Activated naive CD4-positive, alpha-beta T cell treated with anti-CD3 and anti-CD28 coated beads for 36 hours (primary cell): Measurements from ENCODE around the gene PDE11A. TPM values are rescaled to one million over a fixed set of nuclear protein-coding genes. Genes with fewer than 3 reads are reported as not detected.

Experiments used
- CTCF ChIA-PET: fragments of 350-600 bp; sonication (Branson Sonifier 250); formaldehyde crosslinking; loops from one replicate; lab custom pipeline; 2021; ENCODE audit warnings: antibody characterized with exemption; lab: Charles Lee
- DNase-seq: peaks from one replicate; pipeline ENCODE4 v3.0.0-alpha.2; 2020
- H3K27ac Mint-ChIP-seq: one replicate; pipeline ENCODE4 v1.8.0; 2021; ENCODE audit warnings: mild to moderate bottlenecking, mixed read lengths
- H3K27me3 Mint-ChIP-seq: one replicate; pipeline ENCODE4 v1.8.0; 2021; ENCODE audit warnings: low read depth, mixed read lengths
- H3K36me3 Mint-ChIP-seq: one replicate; pipeline ENCODE4 v1.8.0; 2021; ENCODE audit warnings: low read depth, mixed read lengths
- H3K4me1 Mint-ChIP-seq: one replicate; pipeline ENCODE4 v1.8.0; 2021; ENCODE audit warnings: low read depth, mixed read lengths
- H3K4me3 Mint-ChIP-seq: one replicate; pipeline ENCODE4 v1.8.0; 2021; ENCODE audit warnings: mild to moderate bottlenecking, moderate library complexity, mixed read lengths
- H3K9me3 Mint-ChIP-seq: one replicate; pipeline ENCODE4 v1.8.0; 2021; ENCODE audit warnings: mixed read lengths
- intact Hi-C: fragments of 100-400 bp; cut with micrococcal nuclease; formaldehyde crosslinking; loops from one replicate; pipeline ENCODE4 v1.15.1; 2023
- total RNA-seq, 2 experiments: library from RNA; stranded (reverse); gene quantifications; one replicate each; pipeline ENCODE4 v1.2.3, GENCODE V29; 2021

The PDE11A gene
- total RNA-seq, 2 experiments from 2014 or later: not detected

GRCh38 chr2:177595126-177595845 is 477.3 kb downstream of the PDE11A start:
- H3K27ac Mint-ChIP-seq: no peak overlapping the region
- no peak overlapping the region for H3K4me3 Mint-ChIP-seq
- no peaks in the 10 kb centered on the region for H3K27me3 Mint-ChIP-seq
- no peaks in the 10 kb centered on the region for H3K36me3 Mint-ChIP-seq
- no peaks in the 10 kb centered on the region for H3K4me1 Mint-ChIP-seq
- peaks cover 5% of the 10 kb centered on the region for H3K9me3 Mint-ChIP-seq
- intact Hi-C loops: no loop called here
- DNase-seq: no peak
- CTCF ChIA-PET: no interaction called here

- no peaks in the 10 kb centered on the region for H3K9me3 Mint-ChIP-seq
- CTCF ChIA-PET: interaction anchor here (0.6 to 1.5 kb wide), 3 partner anchors 9 to 402 kb away, joined by 3 to 5 read pairs (median 4); no protein-coding TSS in a partner anchor
- no peaks in the 10 kb centered on the region for H3K4me1 Mint-ChIP-seq
- no peak overlapping the region for H3K4me3 Mint-ChIP-seq
- H3K27me3 Mint-ChIP-seq: no peaks in the 10 kb centered on the region
- H3K27ac Mint-ChIP-seq: no peak overlapping the region
- DNase-seq: no peak
- intact Hi-C loops: no loop called here
- no peaks in the 10 kb centered on the region for H3K36me3 Mint-ChIP-seq
Observed at GRCh38 chr2:177593402-177593801, 479.2 kb downstream of the PDE11A start.

DNA sequence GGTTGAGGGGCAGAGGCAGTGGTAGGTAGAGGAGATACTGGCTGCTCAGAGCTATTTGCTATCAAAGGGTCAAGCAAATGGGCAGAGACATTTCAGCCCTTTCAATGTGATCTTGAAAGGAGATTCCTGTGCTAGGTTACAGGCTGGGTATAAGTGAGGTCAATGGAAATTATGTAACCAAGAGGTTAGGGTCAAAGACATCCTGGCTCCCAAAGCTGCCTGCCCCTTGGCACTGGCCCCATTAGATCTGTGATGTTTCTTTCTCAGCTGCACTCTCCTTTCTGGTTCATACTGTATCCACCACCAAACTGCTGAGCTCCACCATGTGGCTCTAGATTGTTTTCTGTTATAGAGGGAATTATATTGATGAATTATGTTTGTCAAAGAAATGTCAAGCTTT is 479.6 kb downstream of the PDE11A start:
- Mint-ChIP-seq H3K36me3 (no peaks in the 10 kb centered on the region), H3K27ac (no peak overlapping the region), H3K27me3 (no peaks in the 10 kb centered on the region), H3K4me1 (no peaks in the 10 kb centered on the region), H3K4me3 (no peak overlapping the region), H3K9me3 (no peaks in the 10 kb centered on the region)
- CTCF ChIA-PET: interaction anchor here (0.6 to 1.5 kb wide), 3 partner anchors 9 to 402 kb away, joined by 3 to 5 read pairs (median 4); no protein-coding TSS in a partner anchor
- intact Hi-C loops: no loop called here
- DNase-seq: no peak

DNA sequence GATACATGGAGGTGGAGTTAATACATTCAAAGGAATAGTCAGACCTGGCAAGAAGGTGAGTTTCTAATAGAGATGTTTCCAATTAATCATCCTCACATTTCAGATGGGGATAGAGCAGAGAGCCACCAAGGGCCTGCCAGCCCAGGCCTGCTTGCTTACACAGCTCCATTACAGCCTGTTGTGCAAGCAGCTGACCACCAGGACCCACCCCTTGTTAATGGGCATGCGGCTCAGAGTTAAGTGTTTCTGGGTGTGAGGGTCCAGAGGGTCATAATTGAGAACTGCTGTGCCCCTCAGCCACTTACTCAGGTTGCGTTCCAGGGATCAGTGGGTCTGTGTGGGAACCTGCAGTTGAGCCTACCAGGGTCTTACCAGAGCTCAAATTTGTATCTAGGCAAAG is 480.2 kb downstream of the PDE11A start:
- Mint-ChIP-seq H3K4me1 (no peaks in the 10 kb centered on the region), H3K36me3 (no peaks in the 10 kb centered on the region), H3K9me3 (no peaks in the 10 kb centered on the region), H3K27ac (no peak overlapping the region), H3K27me3 (no peaks in the 10 kb centered on the region), H3K4me3 (no peak overlapping the region)
- intact Hi-C loops: no loop called here
- CTCF ChIA-PET: interaction anchor here (1.1 kb wide), 1 partner anchor 10 kb away, joined by 3 read pairs; no protein-coding TSS in a partner anchor
- no peak for DNase-seq

GRCh38 chr2:177589186-177589585 is 483.4 kb downstream of the PDE11A start:
- Mint-ChIP-seq H3K4me3 (no peak overlapping the region), H3K27ac (no peak overlapping the region), H3K36me3 (no peaks in the 10 kb centered on the region), H3K9me3 (no peaks in the 10 kb centered on the region), H3K27me3 (no peaks in the 10 kb centered on the region), H3K4me1 (no peaks in the 10 kb centered on the region)
- no peak for DNase-seq
- CTCF ChIA-PET: no interaction called here
- intact Hi-C loops: no loop called here

- Mint-ChIP-seq H3K36me3 (no peaks in the 10 kb centered on the region), H3K27ac (no peak overlapping the region), H3K4me1 (no peaks in the 10 kb centered on the region), H3K9me3 (no peaks in the 10 kb centered on the region), H3K27me3 (no peaks in the 10 kb centered on the region), H3K4me3 (no peak overlapping the region)
- CTCF ChIA-PET: no interaction called here
- intact Hi-C loops: no loop called here
- DNase-seq: no peak
Observed at GRCh38 chr2:177588671-177589070, 483.9 kb downstream of the PDE11A start.

DNA sequence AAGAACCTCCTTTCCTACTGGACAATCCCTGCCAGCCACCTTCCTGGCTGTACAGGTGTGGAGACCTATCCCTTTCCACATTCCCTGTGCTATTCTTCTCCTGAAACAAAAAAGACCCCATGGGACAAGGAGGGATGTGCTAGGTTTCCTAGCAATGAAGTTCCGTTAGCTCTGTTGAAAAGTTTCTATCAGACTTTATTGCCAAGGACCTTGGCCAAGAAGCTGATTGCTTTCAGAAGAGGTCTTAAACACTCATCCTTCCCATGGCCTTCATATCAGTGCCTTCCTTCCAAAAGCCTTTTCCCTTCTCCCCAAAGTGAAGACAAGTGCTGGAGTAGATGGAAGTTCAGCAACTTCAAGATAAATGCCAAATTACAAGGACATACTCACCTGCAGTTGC is 485.2 kb downstream of the PDE11A start:
- no peaks in the 10 kb centered on the region for H3K4me1 Mint-ChIP-seq
- no peaks in the 10 kb centered on the region for H3K36me3 Mint-ChIP-seq
- H3K9me3 Mint-ChIP-seq: no peaks in the 10 kb centered on the region
- no peaks in the 10 kb centered on the region for H3K27me3 Mint-ChIP-seq
- no peak overlapping the region for H3K4me3 Mint-ChIP-seq
- DNase-seq: no peak
- CTCF ChIA-PET: interaction anchor here (1.1 kb wide), 1 partner anchor 17 kb away, joined by 3 read pairs; no protein-coding TSS in a partner anchor
- intact Hi-C loops: no loop called here
- H3K27ac Mint-ChIP-seq: no peak overlapping the region

GRCh38 chr2:177586154-177586553 is 486.4 kb downstream of the PDE11A start:
- H3K4me3 Mint-ChIP-seq: no peak overlapping the region
- no peaks in the 10 kb centered on the region for H3K36me3 Mint-ChIP-seq
- CTCF ChIA-PET: interaction anchor here (0.6 kb wide), 1 partner anchor 8 kb away, joined by 3 read pairs; no protein-coding TSS in a partner anchor
- H3K27me3 Mint-ChIP-seq: no peaks in the 10 kb centered on the region
- H3K4me1 Mint-ChIP-seq: no peaks in the 10 kb centered on the region
- no peak overlapping the region for H3K27ac Mint-ChIP-seq
- no peak for DNase-seq
- intact Hi-C loops: no loop called here
- no peaks in the 10 kb centered on the region for H3K9me3 Mint-ChIP-seq

GRCh38 chr2:177585234-177585863 is 487.2 kb downstream of the PDE11A start:
- intact Hi-C loops: no loop called here
- Mint-ChIP-seq H3K4me3 (no peak overlapping the region), H3K9me3 (no peaks in the 10 kb centered on the region), H3K4me1 (no peaks in the 10 kb centered on the region), H3K27ac (no peak overlapping the region), H3K27me3 (no peaks in the 10 kb centered on the region), H3K36me3 (no peaks in the 10 kb centered on the region)
- DNase-seq: no peak
- CTCF ChIA-PET: interaction anchor here (0.6 kb wide), 2 partner anchors 9 to 421 kb away, joined by 3 read pairs; no protein-coding TSS in a partner anchor

DNA sequence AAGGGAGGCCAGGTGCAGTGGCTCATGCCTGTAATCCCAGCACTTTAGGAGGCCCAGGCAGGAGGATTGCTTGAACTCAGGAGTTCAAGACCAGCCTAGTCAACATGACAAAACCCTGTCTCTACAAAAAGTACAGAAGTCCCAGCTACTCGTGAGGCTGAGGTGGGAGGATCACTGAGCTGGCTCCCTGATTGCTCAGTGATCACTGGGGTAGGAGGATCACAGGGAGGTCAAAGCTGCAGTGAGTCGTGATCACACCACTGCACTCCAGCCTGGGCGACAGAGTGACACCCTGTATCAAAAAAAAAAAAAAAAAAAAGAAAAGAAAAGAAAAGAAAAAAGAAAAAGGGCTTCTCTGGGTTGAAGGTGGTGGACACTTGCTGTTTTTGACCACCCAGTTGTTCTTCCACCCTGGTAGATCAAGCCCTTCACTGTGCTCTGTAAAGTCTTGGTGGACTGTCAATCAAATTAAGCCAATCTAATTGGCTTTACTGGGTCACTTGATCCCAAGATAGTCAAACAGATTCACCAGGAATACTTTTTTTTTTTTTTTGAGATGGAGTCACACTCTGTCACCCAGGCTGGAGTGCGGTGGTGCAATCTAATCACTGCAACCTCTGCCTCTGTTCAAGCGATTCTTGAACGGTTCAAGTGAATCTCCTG is 488.4 kb downstream of the PDE11A start:
- no peaks in the 10 kb centered on the region for H3K27me3 Mint-ChIP-seq
- CTCF ChIA-PET: interaction anchor here (0.6 kb wide), 1 partner anchor 158 kb away, joined by 4 read pairs; no protein-coding TSS in a partner anchor
- no peak overlapping the region for H3K4me3 Mint-ChIP-seq
- no peaks in the 10 kb centered on the region for H3K9me3 Mint-ChIP-seq
- H3K4me1 Mint-ChIP-seq: no peaks in the 10 kb centered on the region
- H3K36me3 Mint-ChIP-seq: no peaks in the 10 kb centered on the region
- H3K27ac Mint-ChIP-seq: no peak overlapping the region
- no peak for DNase-seq
- intact Hi-C loops: no loop called here

DNA sequence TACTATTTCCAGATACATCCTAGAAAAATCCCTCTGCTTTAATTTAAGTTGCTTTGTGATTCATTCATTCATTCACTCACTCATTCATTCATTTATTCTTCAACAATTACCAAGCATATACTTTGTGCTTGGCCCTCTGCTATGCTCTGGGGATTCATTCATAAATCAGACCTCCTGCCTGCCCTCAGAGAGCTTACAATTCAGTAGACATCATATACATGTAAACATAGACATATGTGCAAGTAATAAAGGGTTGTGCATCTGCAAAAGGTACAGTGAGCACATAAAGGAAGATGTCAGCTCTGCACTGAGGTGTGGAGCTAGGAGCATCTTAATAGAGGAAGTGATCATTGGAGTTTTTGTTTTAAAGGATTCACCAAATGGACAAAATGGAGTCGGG is 490.6 kb downstream of the PDE11A start:
- intact Hi-C loops: no loop called here
- no peaks in the 10 kb centered on the region for H3K36me3 Mint-ChIP-seq
- no peak overlapping the region for H3K4me3 Mint-ChIP-seq
- no peak overlapping the region for H3K27ac Mint-ChIP-seq
- no peaks in the 10 kb centered on the region for H3K9me3 Mint-ChIP-seq
- no peaks in the 10 kb centered on the region for H3K4me1 Mint-ChIP-seq
- no peak for DNase-seq
- H3K27me3 Mint-ChIP-seq: no peaks in the 10 kb centered on the region
- CTCF ChIA-PET: no interaction called here

GRCh38 chr2:177579486-177580036 is 493.0 kb downstream of the PDE11A start:
- intact Hi-C loops: no loop called here
- CTCF ChIA-PET: no interaction called here
- H3K27me3 Mint-ChIP-seq: no peaks in the 10 kb centered on the region
- no peaks in the 10 kb centered on the region for H3K36me3 Mint-ChIP-seq
- H3K4me3 Mint-ChIP-seq: no peak overlapping the region
- no peak overlapping the region for H3K27ac Mint-ChIP-seq
- no peak for DNase-seq
- H3K4me1 Mint-ChIP-seq: no peaks in the 10 kb centered on the region
- no peaks in the 10 kb centered on the region for H3K9me3 Mint-ChIP-seq
